B cell (primary cell): ENCODE data around the gene CACNA2D2. TPM values are rescaled to one million over a fixed set of nuclear protein-coding genes. Genes with fewer than 3 reads are reported as not detected.
A peak's percentile ranks its signal among the peaks of the same experiment; 100 is the strongest.

Source experiments
- ATAC-seq: fragments of 200-7000 bp; cut with Tn5 transposase; one replicate; pipeline ENCODE4 v1.10.0; 2021; ENCODE audit warnings: low read depth, mild to moderate bottlenecking, moderate number of reproducible peaks, moderate library complexity
- CTCF ChIA-PET: fragments of 350-600 bp; sonication (Branson Sonifier 250); formaldehyde crosslinking; loops from one replicate; lab custom pipeline; 2021; ENCODE audit warnings: antibody characterized with exemption, inconsistent platforms; lab: Charles Lee
- POLR2A ChIA-PET: fragments of 350-600 bp; sonication (Branson Sonifier 250); formaldehyde crosslinking; loops from one replicate; lab custom pipeline; 2021; ENCODE audit warnings: antibody characterized with exemption; lab: Charles Lee
- DNase-seq: peaks from one replicate; pipeline ENCODE4 v3.0.0; 2013
- H2AFZ ChIP-seq: 2 replicates; pipeline ENCODE4 v1.6.1; 2012; ENCODE audit warnings: mild to moderate bottlenecking, low read depth, low read length; ENCODE audit not compliant: insufficient read depth, poor library complexity, severe bottlenecking
- H3K27ac ChIP-seq, 2 donors: 1 replicate in 1 of 2; 2 replicates in 1 of 2; pipeline ENCODE4 v1.5.1; 2012 to 2013; ENCODE audit warnings: low read length in 2 of 2, mild to moderate bottlenecking in 2 of 2, moderate library complexity in 1 of 2
- H3K27me3 ChIP-seq, 4 experiments: fragments of 200-600 bp in 1 of 4; sonication (generic) in 1 of 4; replicated peaks in 1 of 4; 1 replicate in 2 of 4; 2 replicates in 2 of 4; pipeline versions ENCODE4 v1.6.1 to v1.7.0; 2013 to 2016; ENCODE audit warnings: low read length in 3 of 4, mild to moderate bottlenecking in 2 of 4, mixed read lengths in 1 of 4, moderate library complexity in 1 of 4; ENCODE audit not compliant: insufficient read depth in 4 of 4, control insufficient read depth in 3 of 4; ENCODE audit errors: control extremely low read depth in 1 of 4
- H3K36me3 ChIP-seq, 2 experiments: replicated peaks in 1 of 2; 1 replicate in 1 of 2; 2 replicates in 1 of 2; pipeline versions ENCODE4 v1.6.1 to v1.7.1; 2013; ENCODE audit warnings: low read length in 1 of 2; ENCODE audit not compliant: insufficient read depth in 2 of 2, control insufficient read depth in 1 of 2; ENCODE audit errors: control extremely low read depth in 1 of 2, extremely low read depth in 1 of 2
- H3K4me1 ChIP-seq, 2 donors: fragments of 200-600 bp in 1 of 2; sonication (generic) in 1 of 2; 1 replicate in 1 of 2; 2 replicates in 1 of 2; pipeline versions ENCODE4 v1.5.1 to v1.6.1; 2013 to 2017; ENCODE audit warnings: low read length in 2 of 2; ENCODE audit not compliant: control insufficient read depth in 2 of 2, insufficient read depth in 2 of 2
- H3K4me2 ChIP-seq: replicated peaks from 2 replicates; pipeline ENCODE3; 2012; ENCODE audit warnings: mild to moderate bottlenecking, low read depth, low read length; ENCODE audit not compliant: poor library complexity, severe bottlenecking
- H3K4me3 ChIP-seq, 5 experiments: fragments of 200-600 bp in 1 of 5; sonication (generic) in 1 of 5; 1 replicate in 3 of 5; 2 replicates in 2 of 5; pipeline versions ENCODE4 v1.5.1 to v1.7.0; 2011 to 2016; ENCODE audit warnings: low read length in 4 of 5, mild to moderate bottlenecking in 4 of 5, low read depth in 2 of 5, control low read depth in 1 of 5, moderate library complexity in 1 of 5; ENCODE audit not compliant: insufficient read depth in 1 of 5; ENCODE audit errors: control extremely low read depth in 1 of 5, extremely low read depth in 1 of 5
- H3K79me2 ChIP-seq: fragments of 200-600 bp; sonication (generic); one replicate; pipeline ENCODE4 v1.6.0; 2016; ENCODE audit warnings: low read length; ENCODE audit not compliant: control insufficient read depth, insufficient read depth
- H3K9ac ChIP-seq: fragments of 200-600 bp; sonication (generic); 2 replicates; pipeline ENCODE4 v1.6.1; 2017; ENCODE audit warnings: mild to moderate bottlenecking, low read length, moderate library complexity
- H3K9me3 ChIP-seq, 3 donors: one replicate each; pipeline versions ENCODE4 v1.6.1 to v1.7.1; 2013; ENCODE audit warnings: low read length in 2 of 3; ENCODE audit not compliant: control insufficient read depth in 2 of 3, insufficient read depth in 1 of 3; ENCODE audit errors: control extremely low read depth in 1 of 3
- H4K20me1 ChIP-seq: 2 replicates; pipeline ENCODE4 v1.6.0; 2012; ENCODE audit warnings: mild to moderate bottlenecking, low read length; ENCODE audit not compliant: insufficient read depth, control insufficient read depth, poor library complexity, severe bottlenecking
- H3K27ac Mint-ChIP-seq: one replicate; pipeline ENCODE4 v1.8.0; 2021; ENCODE audit warnings: mixed read lengths
- H3K27me3 Mint-ChIP-seq: one replicate; pipeline ENCODE4 v1.8.0; 2021; ENCODE audit warnings: mixed read lengths
- H3K4me1 Mint-ChIP-seq: one replicate; pipeline ENCODE4 v1.8.0; 2021; ENCODE audit warnings: mixed read lengths
- H3K4me3 Mint-ChIP-seq: one replicate; pipeline ENCODE4 v1.8.0; 2021; ENCODE audit warnings: mixed read lengths
- H3K9me3 Mint-ChIP-seq: one replicate; pipeline ENCODE4 v1.8.0; 2022; ENCODE audit warnings: mixed read lengths; ENCODE audit not compliant: insufficient read depth
- CTCF ChIP-seq: fragments of 200-600 bp; IDR thresholded peaks from one replicate; pipeline ENCODE4 v1.8.0; 2022; ENCODE audit warnings: antibody characterized with exemption, mild to moderate bottlenecking
- EZH2 ChIP-seq: IDR thresholded peaks from 2 replicates; pipeline ENCODE4 v1.6.1; 2012; ENCODE audit warnings: borderline replicate concordance, low read depth, mild to moderate bottlenecking, moderate library complexity, low read length; ENCODE audit not compliant: insufficient read depth, poor library complexity, severe bottlenecking
- WGBS: methylation state at CpG from one replicate; pipeline ENCODE4 v1.1.5; 2013; ENCODE audit warnings: missing lambda C conversion rate; ENCODE audit not compliant: insufficient coverage; 5-methylcytosine and 5-hydroxymethylcytosine counted together
- intact Hi-C: fragments of 100-400 bp; cut with micrococcal nuclease; formaldehyde crosslinking; loops from one replicate; pipeline ENCODE4 v1.10.0; 2022
- polyA plus RNA-seq: library from polyadenylated mRNA; depleted of rRNA; stranded (reverse); fragments of >200 nt; gene quantifications from 2 replicates; pipeline ENCODE4 v1.2.3, GENCODE V29; 2012
- total RNA-seq, 2 donors: library from RNA; stranded (reverse); fragments of 120-200 nt in 1 of 2; gene quantifications; 1 replicate in 1 of 2; 2 replicates in 1 of 2; pipeline versions ENCODE4 v1.2.3 to v1.2.4, GENCODE V29; 2013 to 2022

The CACNA2D2 gene
- total and polyA plus RNA-seq, 2 donors (not counting 1 experiment from before 2014, with no cell fraction given): 0.69 to 1.2 TPM

GRCh38 chr3:50334339-50335075, 168.9 kb downstream of the CACNA2D2 start:
- Histone ChIP-seq H3K9ac (no peak overlapping the region), H3K36me3 (peaks cover 0 to 47% of the 10 kb centered on the region in 2 experiments), H2AFZ (no peak overlapping the region), H3K9me3 (no peaks in the 10 kb centered on the region), H4K20me1 (peaks cover 47% of the 10 kb centered on the region), H3K4me1 (peaks cover 25 to 52% of the 10 kb centered on the region in 2 donors), H3K27ac (peak overlapping the region in 1 of 2 donors; percentile 63), H3K79me2 (peaks cover 76% of the 10 kb centered on the region), H3K27me3 (no peaks in the 10 kb centered on the region), H3K4me3 (no peak overlapping the region), H3K4me2 (no peak overlapping the region)
- DNase-seq: no peak
- no peak for ATAC-seq
- intact Hi-C loops: loop anchor here (5.0 kb wide), 1 partner anchor 97 kb away; the partner anchor contains the start of gene GNAI2
- peaks cover 40% of the 10 kb centered on the region for H3K4me1 Mint-ChIP-seq
- no peaks in the 10 kb centered on the region for H3K9me3 Mint-ChIP-seq
- TF ChIP-seq EZH2 (no peak), CTCF (no peak)
- H3K27me3 Mint-ChIP-seq: no peaks in the 10 kb centered on the region
- H3K4me3 Mint-ChIP-seq: peak overlapping the region; percentile 34
- peak overlapping the region; percentile 50 for H3K27ac Mint-ChIP-seq
- WGBS: 89% methylated on average over 5 of the region's 5 CpGs
- ChIA-PET POLR2A (no interaction called here), CTCF (interaction anchor here (3.4 kb wide), 1 partner anchor 11 kb away, joined by 22 read pairs; the partner anchor contains the start of gene HYAL2)

- ChIA-PET POLR2A (no interaction called here), CTCF (interaction anchor here (1.0 kb wide), 1 partner anchor 16 kb away, joined by 3 read pairs; the partner anchor contains the start of gene NPRL2)
- H3K27me3 ChIP-seq: no peaks in the 10 kb centered on the region
- no peak overlapping the region for H3K4me3 ChIP-seq
- H3K36me3 ChIP-seq: peaks cover 0 to 51% of the 10 kb centered on the region in 2 experiments
- no peaks in the 10 kb centered on the region for H3K9me3 ChIP-seq
- H3K4me1 ChIP-seq: peaks cover 19 to 46% of the 10 kb centered on the region in 2 donors
- peaks cover 69% of the 10 kb centered on the region for H3K79me2 ChIP-seq
- intact Hi-C loops: no loop called here
- WGBS: 82% methylated on average over 10 of the region's 12 CpGs
- H4K20me1 ChIP-seq: peaks cover 47% of the 10 kb centered on the region
- no peak overlapping the region for H2AFZ ChIP-seq
- H3K9me3 Mint-ChIP-seq: no peaks in the 10 kb centered on the region
- H3K4me2 ChIP-seq: no peak overlapping the region
- peak overlapping the region in 1 of 2 donors; percentile 63 for H3K27ac ChIP-seq
- no peak for TF ChIP-seq CTCF
- TF ChIP-seq EZH2: no peak
- DNase-seq (no peak), ATAC-seq (no peak)
- peak overlapping the region; percentile 6 for H3K27ac Mint-ChIP-seq
- no peaks in the 10 kb centered on the region for H3K27me3 Mint-ChIP-seq
- peaks cover 36% of the 10 kb centered on the region for H3K4me1 Mint-ChIP-seq
- no peak overlapping the region for H3K4me3 Mint-ChIP-seq
- no peak overlapping the region for H3K9ac ChIP-seq
These were observed 169.6 kb downstream of the CACNA2D2 start for GRCh38 chr3:50333744-50334328.
